K562 (cell line): ENCODE results near the gene WDR45. TPM values are rescaled to one million over a fixed set of nuclear protein-coding genes. Genes with fewer than 3 reads are reported as not detected.

Experiments used
- ATAC-seq: fragments of 200-7000 bp; cut with Tn5 transposase; 3 replicates; pipeline ENCODE4 v1.9.1; 2020; ENCODE audit warnings: moderate library complexity
- BruUV-seq: library from RNA; stranded (reverse); fragments of 400-500 nt; replicated peaks from 2 replicates; lab custom pipeline; 2021; lab: Mats Ljungman, UMichigan
- CTCF ChIA-PET: fragments of 300-600 bp; formaldehyde crosslinking; extraction: SDS; loops from one replicate; lab custom pipeline; 2021; ENCODE audit warnings: low intra/inter-chr PET ratio; lab: Yijun Ruan, JAX
- POLR2A ChIA-PET: fragments of 300-600, 350-650 bp; sonication (Branson Sonifier 250); formaldehyde crosslinking; extraction: SDS; loops from one replicate; lab custom pipeline; 2021; ENCODE audit warnings: antibody characterized with exemption, inconsistent platforms; lab: Yijun Ruan, JAX
- DNase-seq, 4 experiments: peaks; one replicate each; pipeline versions ENCODE4 v3.0.0 to v3.0.0-alpha.2; 2011 to 2018; ENCODE audit warnings: low spot score in 3 of 4, mixed read lengths in 3 of 4; ENCODE audit errors: extremely low read depth in 1 of 4
- FAIRE-seq: peaks from 2 replicates; lab custom pipeline; 2011; peaks lifted over from hg19 to GRCh38; lab: Jason Lieb, UNC
- H2AFZ ChIP-seq: 2 replicates; pipeline ENCODE4 v1.6.0; 2011; ENCODE audit warnings: low read depth, low read length, control low read depth, inconsistent platforms
- H3K27ac ChIP-seq: fragments of 200-600 bp; 3 replicates; pipeline ENCODE4 v1.8.0; 2011; ENCODE audit warnings: low read depth, mild to moderate bottlenecking, control low read depth, inconsistent platforms, low read length, moderate library complexity, mixed read lengths; ENCODE audit errors: extremely low read depth
- H3K27me3 ChIP-seq, 2 experiments: fragments of 300-600 bp in 1 of 2; 2 replicates in 1 of 2; 3 replicates in 1 of 2; pipeline versions ENCODE4 v1.6.0 to v1.8.0; 2011; ENCODE audit warnings: inconsistent platforms in 2 of 2, low read length in 2 of 2, mild to moderate bottlenecking in 1 of 2, mixed read lengths in 1 of 2, moderate library complexity in 1 of 2; ENCODE audit not compliant: control insufficient read depth in 2 of 2, insufficient read depth in 2 of 2
- H3K36me3 ChIP-seq: fragments of 300-600 bp; 3 replicates; pipeline ENCODE4 v1.8.0; 2011; ENCODE audit warnings: mild to moderate bottlenecking, low read length, inconsistent platforms; ENCODE audit not compliant: control insufficient read depth, insufficient read depth
- H3K4me1 ChIP-seq, 2 experiments: fragments of 200-600 bp in 1 of 2; replicated peaks in 1 of 2; 2 replicates in 1 of 2; 3 replicates in 1 of 2; pipeline versions ENCODE4 v1.5.1 to v1.8.0; 2011; ENCODE audit warnings: inconsistent platforms in 2 of 2, low read length in 2 of 2, mild to moderate bottlenecking in 1 of 2, mixed read lengths in 1 of 2, moderate library complexity in 1 of 2; ENCODE audit not compliant: control insufficient read depth in 2 of 2, insufficient read depth in 2 of 2
- H3K4me2 ChIP-seq: 2 replicates; pipeline ENCODE4 v1.6.1; 2011; ENCODE audit warnings: low read length, control low read depth, inconsistent platforms, mixed read lengths; ENCODE audit not compliant: insufficient read depth
- H3K4me3 ChIP-seq: fragments of 200-600 bp; sonication (generic), shearing (Covaris generic); 2 replicates; pipeline ENCODE4 v1.5.1; 2016; ENCODE audit warnings: control low read depth, inconsistent platforms
- H3K79me2 ChIP-seq: fragments of 200-600 bp; 3 replicates; pipeline ENCODE4 v1.8.0; 2011; ENCODE audit warnings: low read length, inconsistent platforms; ENCODE audit not compliant: control insufficient read depth, insufficient read depth
- H3K9ac ChIP-seq, 2 experiments: 2 replicates each; pipeline versions ENCODE4 v1.6.0 to v1.6.1; 2011; ENCODE audit warnings: low read depth in 2 of 2, low read length in 2 of 2, control low read depth in 1 of 2, inconsistent platforms in 1 of 2, mild to moderate bottlenecking in 1 of 2, mixed read lengths in 1 of 2; ENCODE audit not compliant: insufficient read depth in 1 of 2
- H3K9me1 ChIP-seq: one replicate; pipeline ENCODE4 v1.6.0; 2011; ENCODE audit warnings: inconsistent platforms, mild to moderate bottlenecking, low read length, moderate library complexity; ENCODE audit not compliant: control insufficient read depth, insufficient read depth
- H3K9me3 ChIP-seq: replicated peaks from 2 replicates; pipeline ENCODE4 v1.5.1; 2011; ENCODE audit warnings: low read depth, low read length, inconsistent platforms; ENCODE audit not compliant: control insufficient read depth, insufficient read depth
- H4K20me1 ChIP-seq: replicated peaks from 2 replicates; pipeline ENCODE4 v1.6.1; 2011; ENCODE audit warnings: low read length, inconsistent platforms, mixed read lengths; ENCODE audit not compliant: control insufficient read depth, insufficient read depth
- BCOR ChIP-seq: fragments of 450-650 bp; IDR thresholded peaks from 2 replicates; pipeline ENCODE4 v1.6.1; 2016
- DACH1 ChIP-seq: fragments of 450-650 bp; IDR thresholded peaks from 2 replicates; pipeline ENCODE4 v1.6.1; 2018; ENCODE audit not compliant: partially characterized antibody
- DNMT1 ChIP-seq: fragments of 450-650 bp; IDR thresholded peaks from 2 replicates; pipeline ENCODE4 v1.6.1; 2016; ENCODE audit warnings: antibody characterized with exemption, mild to moderate bottlenecking
- JUN ChIP-seq, 2 experiments: sonication (generic) in 1 of 2; formaldehyde crosslinking in 1 of 2; IDR thresholded peaks; 2 replicates each; pipeline versions ENCODE4 v1.6.1 to v1.8.0; 2012 to 2022; ENCODE audit warnings: borderline replicate concordance in 2 of 2, mild to moderate bottlenecking in 2 of 2, improper control_type of control experiment in 1 of 2, low read depth in 1 of 2, low read length in 1 of 2, missing genetic modification reagents in 1 of 2
- L3MBTL2 ChIP-seq: fragments of 450-650 bp; IDR thresholded peaks from 2 replicates; pipeline ENCODE4 v1.6.1; 2016; ENCODE audit warnings: mild to moderate bottlenecking, moderate library complexity
- MXD1 ChIP-seq: fragments of 250-450 bp; sonication (Bioruptor Pico); IDR thresholded peaks from 2 replicates; pipeline ENCODE4 v1.8.0; 2021; ENCODE audit warnings: borderline replicate concordance, mild to moderate bottlenecking, moderate library complexity; ENCODE audit not compliant: poor library complexity, severe bottlenecking
- RBM15 ChIP-seq: fragments of 200-400 bp; formaldehyde crosslinking; IDR thresholded peaks from 2 replicates; pipeline ENCODE4 v1.6.1; 2018; ENCODE audit warnings: mild to moderate bottlenecking, low read length, moderate library complexity; ENCODE audit not compliant: insufficient read depth
- ZC3H11A ChIP-seq: IDR thresholded peaks from 2 replicates; pipeline ENCODE4 v1.6.1; 2012; ENCODE audit warnings: low read depth, low read length, improper control_type of control experiment
- ZNF24 ChIP-seq: fragments of 450-650 bp; IDR thresholded peaks from 2 replicates; pipeline ENCODE4 v1.6.1; 2016
- ZNF263 ChIP-seq: sonication (generic); formaldehyde crosslinking; IDR thresholded peaks from 2 replicates; pipeline ENCODE4 v1.8.0; 2022; ENCODE audit warnings: mild to moderate bottlenecking, missing genetic modification reagents, borderline replicate concordance
- ZNF280A ChIP-seq: fragments of 450-650 bp; IDR thresholded peaks from 2 replicates; pipeline ENCODE4 v1.6.1; 2018; ENCODE audit warnings: mild to moderate bottlenecking, low read depth; ENCODE audit not compliant: partially characterized antibody
- ZNF408 ChIP-seq: fragments of 250-450 bp; sonication (Bioruptor Pico); IDR thresholded peaks from 2 replicates; pipeline ENCODE4 v1.4.0; 2020; ENCODE audit warnings: low read depth, mild to moderate bottlenecking, moderate library complexity
- WGBS: fragments of 100-300 bp; shearing (Covaris generic); methylation state at CpG from one replicate; pipeline ENCODE4 v1.1.6; 2016; ENCODE audit warnings: low coverage, mixed read lengths; ENCODE audit not compliant: insufficient coverage; ENCODE audit errors: missing lambda C conversion rate; 5-methylcytosine and 5-hydroxymethylcytosine counted together
- in situ Hi-C: fragments of 300-500 bp; cut with MboI; formaldehyde crosslinking; loops from 4 replicates; pipeline ENCODE4 v1.15.0; 2018; ENCODE audit warnings: inconsistent platforms, mixed read lengths
- intact Hi-C: fragments of 100-400 bp; cut with micrococcal nuclease; formaldehyde crosslinking; loops from 2 replicates; pipeline ENCODE4 v1.14.2; 2022
- polyA plus RNA-seq, 8 experiments: library from polyadenylated mRNA; depleted of rRNA in 4 of 8; stranded (reverse) in 5 of 8; unstranded in 3 of 8; fragments of >200 nt; fragmentation: Nextera tagmentation in 2 of 8; fragmentation: Illumina TruSeq in 1 of 8; extraction: Ambion mirVana in 2 of 8; extraction: Trizol in 1 of 8; gene quantifications; 2 replicates each; pipeline versions ENCODE4 v1.2.1 to v1.2.3, GENCODE V29; 2011 to 2014; ENCODE audit warnings: inconsistent platforms in 1 of 8, missing spikeins in 1 of 8
- total RNA-seq, 7 experiments: library from RNA; depleted of rRNA in 6 of 7; stranded (reverse); fragments of >200 nt in 6 of 7; fragmentation: Illumina TruSeq in 2 of 7; extraction: Trizol in 2 of 7; gene quantifications; 2 replicates each; pipeline versions ENCODE4 v1.2.1 to v1.2.3, GENCODE V29; 2011 to 2021; ENCODE audit warnings: low replicate concordance in 1 of 7
- TF ChIP-seq, protein P1 (sequence below): fragments of 450-650 bp; IDR thresholded peaks from 2 replicates; pipeline ENCODE4 v1.6.1; 2018; ENCODE audit not compliant: partially characterized antibody
- TF ChIP-seq, protein P2 (sequence below): fragments of 250-450 bp; sonication (Bioruptor Pico); IDR thresholded peaks from 2 replicates; pipeline ENCODE4 v1.8.0; 2022; ENCODE audit warnings: inconsistent platforms

WDR45 gene
- total and polyA plus RNA-seq, 9 of the 15 experiments (the other 6 are each of a cell fraction or from before 2014, with no cell fraction given) = 19.4 to 136 (median 59.7) TPM

GRCh38 chrX:49043987-49044281 is 35.8 kb downstream of the WDR45 start:
- ChIA-PET POLR2A (interaction anchor here (0.8 to 1.4 kb wide), 4 partner anchors 9 to 86 kb away, joined by 3 to 5 read pairs (median 4); partner anchors contain the start of gene OTUD5), CTCF (no interaction called here)
- 15% methylated on average over 13 of the region's 13 CpGs for WGBS
- Histone ChIP-seq H3K27me3 (no peaks in the 10 kb centered on the region), H3K4me3 (peak overlapping the region; percentile 37), H3K36me3 (peaks cover 10% of the 10 kb centered on the region; the same call in 2 of the 3 replicates), H3K4me2 (peak overlapping the region; percentile 86), H3K79me2 (peaks cover 36% of the 10 kb centered on the region), H4K20me1 (no peaks in the 10 kb centered on the region), H3K27ac (peak overlapping the region; percentile 82), H2AFZ (peak overlapping the region; percentile 93), H3K4me1 (peaks cover 36 to 39% of the 10 kb centered on the region in 2 experiments; a peak in 4 of 5 replicates), H3K9me1 (no peaks in the 10 kb centered on the region), H3K9me3 (no peaks in the 10 kb centered on the region), H3K9ac (peak overlapping the region; percentile 65 to 85)
- intact Hi-C loops (loop anchor here (1.0 to 5.0 kb wide), 8 partner anchors 42 to 413 kb away; partner anchors contain the start of gene GRIPAP1), in situ Hi-C loops (no loop called here)
- ATAC-seq (no peak), DNase-seq (no peak), FAIRE-seq (no peak)
- no TSS peak for BruUV-seq
- TF ChIP-seq ZNF263 (CRISPR knock-in tag) (no peak), ZNF24 (peak; percentile 18; the same call in 1 of the 2 replicates), ZNF280A (no peak), L3MBTL2 (peak; percentile 33; the same call in 1 of the 2 replicates), DACH1 (peak; percentile 26), BCOR (peak; percentile 36; the same call in 1 of the 2 replicates), MXD1 (CRISPR knock-in tag) (no peak), DNMT1 (no peak), ZNF408 (CRISPR knock-in tag) (no peak), ZC3H11A (no peak), RBM15 (no peak), JUN (IDR thresholded peaks at IDR 0.05; ENCODE audit: borderline replicate concordance, low read depth, low read length) (no peak), JUN (CRISPR knock-in tag; IDR thresholded peaks at IDR 0.05; ENCODE audit: borderline replicate concordance) (no peak)
- TF ChIP-seq, protein P1, sequence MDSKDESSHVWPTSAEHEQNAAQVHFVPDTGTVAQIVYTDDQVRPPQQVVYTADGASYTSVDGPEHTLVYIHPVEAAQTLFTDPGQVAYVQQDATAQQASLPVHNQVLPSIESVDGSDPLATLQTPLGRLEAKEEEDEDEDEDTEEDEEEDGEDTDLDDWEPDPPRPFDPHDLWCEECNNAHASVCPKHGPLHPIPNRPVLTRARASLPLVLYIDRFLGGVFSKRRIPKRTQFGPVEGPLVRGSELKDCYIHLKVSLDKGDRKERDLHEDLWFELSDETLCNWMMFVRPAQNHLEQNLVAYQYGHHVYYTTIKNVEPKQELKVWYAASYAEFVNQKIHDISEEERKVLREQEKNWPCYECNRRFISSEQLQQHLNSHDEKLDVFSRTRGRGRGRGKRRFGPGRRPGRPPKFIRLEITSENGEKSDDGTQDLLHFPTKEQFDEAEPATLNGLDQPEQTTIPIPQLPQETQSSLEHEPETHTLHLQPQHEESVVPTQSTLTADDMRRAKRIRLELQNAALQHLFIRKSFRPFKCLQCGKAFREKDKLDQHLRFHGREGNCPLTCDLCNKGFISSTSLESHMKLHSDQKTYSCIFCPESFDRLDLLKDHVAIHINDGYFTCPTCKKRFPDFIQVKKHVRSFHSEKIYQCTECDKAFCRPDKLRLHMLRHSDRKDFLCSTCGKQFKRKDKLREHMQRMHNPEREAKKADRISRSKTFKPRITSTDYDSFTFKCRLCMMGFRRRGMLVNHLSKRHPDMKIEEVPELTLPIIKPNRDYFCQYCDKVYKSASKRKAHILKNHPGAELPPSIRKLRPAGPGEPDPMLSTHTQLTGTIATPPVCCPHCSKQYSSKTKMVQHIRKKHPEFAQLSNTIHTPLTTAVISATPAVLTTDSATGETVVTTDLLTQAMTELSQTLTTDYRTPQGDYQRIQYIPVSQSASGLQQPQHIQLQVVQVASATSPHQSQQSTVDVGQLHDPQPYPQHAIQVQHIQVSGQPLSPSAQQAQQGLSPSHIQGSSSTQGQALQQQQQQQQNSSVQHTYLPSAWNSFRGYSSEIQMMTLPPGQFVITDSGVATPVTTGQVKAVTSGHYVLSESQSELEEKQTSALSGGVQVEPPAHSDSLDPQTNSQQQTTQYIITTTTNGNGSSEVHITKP = peak; percentile 89
- TF ChIP-seq, protein P2, sequence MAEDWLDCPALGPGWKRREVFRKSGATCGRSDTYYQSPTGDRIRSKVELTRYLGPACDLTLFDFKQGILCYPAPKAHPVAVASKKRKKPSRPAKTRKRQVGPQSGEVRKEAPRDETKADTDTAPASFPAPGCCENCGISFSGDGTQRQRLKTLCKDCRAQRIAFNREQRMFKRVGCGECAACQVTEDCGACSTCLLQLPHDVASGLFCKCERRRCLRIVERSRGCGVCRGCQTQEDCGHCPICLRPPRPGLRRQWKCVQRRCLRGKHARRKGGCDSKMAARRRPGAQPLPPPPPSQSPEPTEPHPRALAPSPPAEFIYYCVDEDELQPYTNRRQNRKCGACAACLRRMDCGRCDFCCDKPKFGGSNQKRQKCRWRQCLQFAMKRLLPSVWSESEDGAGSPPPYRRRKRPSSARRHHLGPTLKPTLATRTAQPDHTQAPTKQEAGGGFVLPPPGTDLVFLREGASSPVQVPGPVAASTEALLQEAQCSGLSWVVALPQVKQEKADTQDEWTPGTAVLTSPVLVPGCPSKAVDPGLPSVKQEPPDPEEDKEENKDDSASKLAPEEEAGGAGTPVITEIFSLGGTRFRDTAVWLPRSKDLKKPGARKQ (CRISPR knock-in tag) = peak; percentile 46; the same call in 1 of the 2 replicates
